Chondrocyte (in vitro differentiated cells): ENCODE measurements around the gene TULP4. TPM values are rescaled to one million over a fixed set of nuclear protein-coding genes. Genes with fewer than 3 reads are reported as not detected.
"Not testable (repeated sequence)": the region's sequence is repeated elsewhere in the genome, so short reads cannot be mapped to it uniquely, and the experiment has no call there.

Experiments used
- DNase-seq: peaks from one replicate; pipeline ENCODE4 v3.0.0; 2021; ENCODE audit warnings: mixed read lengths, low spot score
- H3K27ac Mint-ChIP-seq: one replicate; pipeline ENCODE4 v1.8.0; 2021; ENCODE audit warnings: mild to moderate bottlenecking, moderate library complexity, mixed read lengths; ENCODE audit not compliant: unreplicated experiment
- H3K27me3 Mint-ChIP-seq: 2 replicates; pipeline ENCODE4 v1.8.0; 2021; ENCODE audit warnings: low read depth, mixed read lengths
- H3K36me3 Mint-ChIP-seq: 2 replicates; pipeline ENCODE4 v1.8.0; 2021; ENCODE audit warnings: low read depth, mixed read lengths
- H3K4me1 Mint-ChIP-seq: 2 replicates; pipeline ENCODE4 v1.8.0; 2021; ENCODE audit warnings: low read depth, mild to moderate bottlenecking, mixed read lengths
- H3K4me3 Mint-ChIP-seq: one replicate; pipeline ENCODE4 v1.8.0; 2021; ENCODE audit warnings: mild to moderate bottlenecking, moderate library complexity, mixed read lengths; ENCODE audit not compliant: unreplicated experiment
- H3K9me3 Mint-ChIP-seq: 2 replicates; pipeline ENCODE4 v1.8.0; 2021; ENCODE audit warnings: low read depth, mixed read lengths
- CTCF ChIP-seq: fragments of 200-600 bp; sonication (generic); IDR thresholded peaks from 2 replicates; pipeline ENCODE4 v1.5.0; 2021; ENCODE audit warnings: antibody characterized with exemption, mild to moderate bottlenecking, moderate library complexity
- total RNA-seq: library from RNA; stranded (reverse); gene quantifications from 3 replicates; pipeline ENCODE4 v1.2.1, GENCODE V29; 2021

TULP4 gene
- total RNA-seq, 1 donor from 2014 or later, result 97.7 TPM

GRCh38 chr6:158521759-158522158 lies 209.5 kb downstream of the TULP4 start:
- Mint-ChIP-seq H3K36me3 (peaks cover 18% of the 10 kb centered on the region), H3K9me3 (peaks cover 7% of the 10 kb centered on the region), H3K27ac (no peak overlapping the region), H3K4me1 (peaks cover 12% of the 10 kb centered on the region), H3K27me3 (no peaks in the 10 kb centered on the region), H3K4me3 (no peak overlapping the region)
- no peak for TF ChIP-seq CTCF
- no peak for DNase-seq

GRCh38 chr6:158522616-158523015 lies 210.4 kb downstream of the TULP4 start:
- TF ChIP-seq CTCF, result no peak
- H3K36me3 Mint-ChIP-seq, result peaks cover 23% of the 10 kb centered on the region
- H3K9me3 Mint-ChIP-seq, result peaks cover 16% of the 10 kb centered on the region
- H3K27me3 Mint-ChIP-seq, result no peaks in the 10 kb centered on the region
- DNase-seq, result no peak
- peaks cover 10% of the 10 kb centered on the region for H3K4me1 Mint-ChIP-seq
- H3K27ac Mint-ChIP-seq, result no peak overlapping the region
- no peak overlapping the region for H3K4me3 Mint-ChIP-seq

GRCh38 chr6:158524311-158524710 lies 212.0 kb downstream of the TULP4 start:
- Mint-ChIP-seq H3K4me1 (no peaks in the 10 kb centered on the region), H3K36me3 (peaks cover 26% of the 10 kb centered on the region), H3K9me3 (peaks cover 20% of the 10 kb centered on the region), H3K4me3 (no peak overlapping the region), H3K27me3 (no peaks in the 10 kb centered on the region), H3K27ac (no peak overlapping the region)
- no peak for DNase-seq
- no peak for TF ChIP-seq CTCF

GRCh38 chr6:158527858-158528257 lies 215.6 kb downstream of the TULP4 start:
- H3K27ac Mint-ChIP-seq, DNase-seq, H3K4me3 Mint-ChIP-seq, H3K27me3 Mint-ChIP-seq, H3K4me1 Mint-ChIP-seq: not testable (repeated sequence)
- Mint-ChIP-seq H3K9me3 (peaks cover 27% of the 10 kb centered on the region), H3K36me3 (peaks cover 30% of the 10 kb centered on the region)

DNA sequence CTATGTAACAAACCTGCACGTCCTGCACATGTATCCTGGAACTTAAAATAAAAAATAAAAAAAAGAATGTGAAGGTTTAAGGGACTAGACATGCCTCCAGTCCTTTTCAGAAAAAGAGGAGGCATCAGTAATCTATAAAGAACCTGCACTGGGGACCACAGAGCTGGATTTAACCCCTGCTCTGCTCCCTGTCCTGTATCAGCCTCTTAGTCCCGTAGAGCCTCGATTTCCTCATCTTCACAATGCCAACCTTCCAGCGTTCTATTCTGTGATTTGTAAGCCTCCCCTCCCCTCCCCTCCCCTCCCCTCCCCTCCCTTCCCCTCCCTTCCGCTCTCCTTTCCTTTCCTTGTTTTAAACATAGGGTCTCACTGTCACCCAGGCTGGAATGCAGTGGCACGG lies 216.6 kb downstream of the TULP4 start:
- TF ChIP-seq CTCF, result no peak
- H3K4me1 Mint-ChIP-seq, result no peaks in the 10 kb centered on the region
- H3K9me3 Mint-ChIP-seq, result peaks cover 30% of the 10 kb centered on the region
- H3K36me3 Mint-ChIP-seq, result peaks cover 24% of the 10 kb centered on the region
- H3K4me3 Mint-ChIP-seq, result no peak overlapping the region
- H3K27me3 Mint-ChIP-seq, result peaks cover 3% of the 10 kb centered on the region
- DNase-seq, result no peak
- no peak overlapping the region for H3K27ac Mint-ChIP-seq

DNA sequence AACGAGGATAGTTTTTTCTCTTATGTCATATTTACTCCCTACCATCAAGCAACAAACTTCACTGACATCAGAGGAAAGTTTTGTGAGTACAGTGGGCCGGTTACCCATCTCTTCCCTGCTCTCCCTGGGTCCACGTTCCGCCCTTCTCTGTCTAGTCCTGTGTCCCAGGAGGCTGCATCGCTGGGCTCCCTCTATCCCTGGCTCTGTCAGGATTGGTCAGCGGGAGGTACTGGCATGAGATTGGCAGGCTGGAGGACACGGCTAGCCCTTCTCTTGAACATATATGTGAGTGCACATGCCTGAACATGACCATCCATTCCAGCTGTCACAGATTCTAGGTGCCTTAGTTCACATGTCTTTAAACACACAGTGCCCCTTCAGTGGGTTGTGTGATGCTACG lies 217.4 kb downstream of the TULP4 start:
- Mint-ChIP-seq H3K27me3 (peaks cover 3% of the 10 kb centered on the region), H3K27ac (no peak overlapping the region), H3K9me3 (peaks cover 30% of the 10 kb centered on the region), H3K36me3 (peaks cover 23% of the 10 kb centered on the region), H3K4me3 (no peak overlapping the region), H3K4me1 (no peaks in the 10 kb centered on the region)
- no peak for TF ChIP-seq CTCF
- no peak for DNase-seq
